CD4-positive, alpha-beta memory T cell (primary cell): ENCODE results near the gene NOTCH1. TPM values are rescaled to one million over a fixed set of nuclear protein-coding genes. Genes with fewer than 3 reads are reported as not detected.

Experiments used
- CTCF ChIA-PET: fragments of 350-600 bp; sonication (Branson Sonifier 250); formaldehyde crosslinking; loops from one replicate; lab custom pipeline; 2021; ENCODE audit warnings: inconsistent platforms; ENCODE audit not compliant: partially characterized antibody; lab: Charles Lee
- POLR2A ChIA-PET: fragments of 350-600 bp; sonication (Branson Sonifier 250); formaldehyde crosslinking; loops from one replicate; lab custom pipeline; 2021; ENCODE audit not compliant: partially characterized antibody; lab: Charles Lee
- DNase-seq, 5 donors: peaks; one replicate each; pipeline versions ENCODE4 v3.0.0 to v3.0.0-alpha.2; 2020 to 2022; ENCODE audit warnings: mixed read lengths in 1 of 5
- H3K27ac ChIP-seq: one replicate; pipeline ENCODE4 v1.7.0; 2013; ENCODE audit warnings: low read depth, low read length
- H3K27me3 ChIP-seq: 2 replicates; pipeline ENCODE4 v1.7.0; 2013; ENCODE audit warnings: mild to moderate bottlenecking, low read length, moderate library complexity; ENCODE audit not compliant: insufficient read depth
- H3K36me3 ChIP-seq: 2 replicates; pipeline ENCODE4 v1.7.0; 2013; ENCODE audit warnings: mild to moderate bottlenecking, low read length, moderate library complexity; ENCODE audit not compliant: insufficient read depth
- H3K4me1 ChIP-seq: 2 replicates; pipeline ENCODE4 v1.7.0; 2013; ENCODE audit warnings: mild to moderate bottlenecking, low read length, moderate library complexity; ENCODE audit not compliant: insufficient read depth
- H3K4me3 ChIP-seq, 2 donors: one replicate each; pipeline ENCODE4 v1.7.0; 2013; ENCODE audit warnings: low read length in 2 of 2, mild to moderate bottlenecking in 1 of 2
- H3K9me3 ChIP-seq, 2 donors: one replicate each; pipeline ENCODE4 v1.7.0; 2013; ENCODE audit warnings: low read length in 2 of 2, control low read depth in 1 of 2; ENCODE audit not compliant: control insufficient read depth in 1 of 2
- H3K27ac Mint-ChIP-seq, 7 donors: one replicate each; pipeline ENCODE4 v1.8.0; 2020 to 2021; ENCODE audit warnings: mixed read lengths in 7 of 7, mild to moderate bottlenecking in 6 of 7, inconsistent platforms in 3 of 7, moderate library complexity in 3 of 7
- H3K27me3 Mint-ChIP-seq, 2 donors: one replicate each; pipeline ENCODE4 v1.8.0; 2020 to 2021; ENCODE audit warnings: mixed read lengths in 2 of 2
- H3K36me3 Mint-ChIP-seq, 2 donors: one replicate each; pipeline ENCODE4 v1.8.0; 2020 to 2021; ENCODE audit warnings: mixed read lengths in 2 of 2, inconsistent platforms in 1 of 2, mild to moderate bottlenecking in 1 of 2
- H3K4me1 Mint-ChIP-seq, 4 donors: one replicate each; pipeline ENCODE4 v1.8.0; 2020 to 2021; ENCODE audit warnings: mixed read lengths in 4 of 4, mild to moderate bottlenecking in 1 of 4
- H3K4me3 Mint-ChIP-seq, 8 donors: one replicate each; pipeline ENCODE4 v1.8.0; 2020 to 2021; ENCODE audit warnings: mixed read lengths in 8 of 8, mild to moderate bottlenecking in 7 of 8, moderate library complexity in 6 of 8, inconsistent platforms in 3 of 8
- H3K9me3 Mint-ChIP-seq, 8 donors: one replicate each; pipeline ENCODE4 v1.8.0; 2020 to 2021; ENCODE audit warnings: mixed read lengths in 8 of 8, mild to moderate bottlenecking in 5 of 8, inconsistent platforms in 3 of 8, moderate library complexity in 1 of 8
- intact Hi-C: fragments of 100-400 bp; cut with micrococcal nuclease; formaldehyde crosslinking; loops from one replicate; pipeline ENCODE4 v1.15.1; 2023
- polyA plus RNA-seq, 2 donors: library from polyadenylated mRNA; unstranded; fragments of 300-500 nt; fragmentation: Illumina TruSeq; gene quantifications; one replicate each; pipeline ENCODE4 v1.2.3, GENCODE V29; 2021
- total RNA-seq, 2 experiments: library from RNA; stranded (reverse); gene quantifications; one replicate each; pipeline ENCODE4 v1.2.3, GENCODE V29; 2021

The NOTCH1 gene
- total and polyA plus RNA-seq, 4 experiments from 2014 or later, result 6.0 to 45.4 (median 43.0) TPM; not detected in 1

DNA sequence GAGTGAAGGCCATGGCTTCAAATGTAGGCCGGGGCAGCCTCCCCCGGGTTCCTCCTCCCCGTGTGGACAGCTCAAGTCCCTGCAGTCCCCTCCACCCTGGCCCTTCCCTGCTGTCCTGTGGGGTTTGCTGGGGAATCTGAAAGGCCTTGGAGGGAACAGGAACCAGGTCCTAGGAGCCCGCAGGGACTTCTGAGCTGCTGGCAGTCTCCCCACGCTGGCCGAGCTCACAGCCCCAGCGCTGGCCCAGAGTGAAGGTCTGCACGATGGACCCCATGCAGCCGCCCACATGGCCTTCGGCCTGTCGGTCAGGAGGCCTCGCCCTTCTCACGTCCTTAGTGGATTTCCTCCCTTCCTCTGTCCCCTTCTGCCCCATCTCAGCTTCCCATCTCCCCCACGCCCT, 25.7 kb upstream of the NOTCH1 start:
- CTCF ChIA-PET, result no interaction called here
- Mint-ChIP-seq H3K4me1 (peaks cover 0 to 1% (median under 1%) of the 10 kb centered on the region in 4 donors), H3K36me3 (no peaks in the 10 kb centered on the region), H3K27me3 (no peaks in the 10 kb centered on the region), H3K4me3 (no peak overlapping the region), H3K27ac (peak overlapping the region in 1 of 7 donors; percentile 86), H3K9me3 (peaks cover 0 to 3% (median 0%) of the 10 kb centered on the region in 8 donors)
- Histone ChIP-seq H3K36me3 (no peaks in the 10 kb centered on the region), H3K27ac (no peak overlapping the region), H3K4me3 (no peak overlapping the region), H3K4me1 (no peaks in the 10 kb centered on the region), H3K27me3 (no peaks in the 10 kb centered on the region), H3K9me3 (no peaks in the 10 kb centered on the region)
- no peak for DNase-seq
- POLR2A ChIA-PET, result no interaction called here
- intact Hi-C loops, result no loop called here

DNA sequence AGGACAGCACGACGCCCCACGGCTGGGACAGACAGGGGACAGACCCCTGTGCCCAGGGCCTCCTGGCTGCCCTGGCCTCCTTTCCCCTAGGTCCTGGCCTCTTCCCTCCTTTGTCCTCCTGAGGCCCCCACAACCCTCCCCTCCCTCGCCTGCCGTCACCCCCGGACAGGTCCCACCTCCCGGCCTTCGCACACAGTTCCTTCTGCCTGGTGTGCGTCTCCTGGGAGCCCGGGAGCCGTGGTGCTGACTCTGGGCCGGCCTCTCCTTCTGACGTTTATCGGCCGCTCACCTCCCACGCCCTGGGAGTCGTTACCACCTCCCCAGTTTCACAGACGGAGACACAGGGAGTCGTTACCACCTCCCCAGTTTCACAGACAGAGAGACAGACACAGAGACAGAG, 25.1 kb upstream of the NOTCH1 start:
- POLR2A ChIA-PET, result no interaction called here
- no peaks in the 10 kb centered on the region for H3K36me3 Mint-ChIP-seq
- no peaks in the 10 kb centered on the region for H3K27me3 Mint-ChIP-seq
- CTCF ChIA-PET, result no interaction called here
- no peak overlapping the region for H3K4me3 Mint-ChIP-seq
- no peak overlapping the region for H3K27ac ChIP-seq
- no peak overlapping the region for H3K4me3 ChIP-seq
- intact Hi-C loops, result no loop called here
- no peaks in the 10 kb centered on the region for H3K9me3 ChIP-seq
- DNase-seq, result no peak
- peaks cover 0 to 3% (median 0%) of the 10 kb centered on the region in 8 donors for H3K9me3 Mint-ChIP-seq
- peaks cover 0 to 1% (median under 1%) of the 10 kb centered on the region in 4 donors for H3K4me1 Mint-ChIP-seq
- no peaks in the 10 kb centered on the region for H3K27me3 ChIP-seq
- no peaks in the 10 kb centered on the region for H3K36me3 ChIP-seq
- H3K27ac Mint-ChIP-seq, result peak overlapping the region in 1 of 7 donors; percentile 30
- no peaks in the 10 kb centered on the region for H3K4me1 ChIP-seq

DNA sequence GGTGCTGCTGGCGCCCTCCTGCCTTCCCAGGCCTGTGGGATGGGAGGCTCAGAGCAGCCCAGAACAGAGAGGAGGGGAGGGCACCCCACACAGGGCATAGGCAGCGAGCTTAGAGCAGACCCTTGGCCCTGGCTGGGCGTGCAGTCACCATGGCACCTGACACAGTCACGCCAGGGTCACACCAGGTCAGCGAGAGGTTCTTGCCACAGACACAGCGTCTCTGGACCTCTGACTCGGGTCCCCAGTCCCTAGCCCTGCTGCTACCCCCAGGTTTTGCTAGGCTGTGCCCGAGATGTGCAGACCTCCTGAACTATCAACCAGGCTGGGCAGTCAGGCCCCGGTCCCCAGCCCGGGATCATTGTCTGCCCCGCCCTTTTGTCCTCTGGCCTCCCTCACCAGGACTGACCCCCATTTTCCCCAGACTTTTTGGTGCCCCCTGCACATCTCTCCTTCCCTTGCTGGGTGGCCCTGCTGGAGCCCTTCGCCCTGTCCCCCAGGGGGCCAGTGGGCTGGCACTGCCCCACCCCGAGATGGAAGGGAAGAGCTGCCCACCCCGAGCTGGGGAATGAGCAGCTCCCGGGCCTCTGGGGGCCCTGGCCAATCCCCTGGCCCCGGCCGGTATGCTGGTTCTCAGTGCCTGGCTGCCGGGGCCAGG, 24.5 kb upstream of the NOTCH1 start:
- Mint-ChIP-seq H3K36me3 (no peaks in the 10 kb centered on the region), H3K9me3 (peaks cover 0 to 3% (median 0%) of the 10 kb centered on the region in 8 donors), H3K4me1 (peaks cover 0 to 1% (median under 1%) of the 10 kb centered on the region in 4 donors), H3K4me3 (no peak overlapping the region), H3K27me3 (no peaks in the 10 kb centered on the region), H3K27ac (no peak overlapping the region)
- POLR2A ChIA-PET, result no interaction called here
- Histone ChIP-seq H3K36me3 (no peaks in the 10 kb centered on the region), H3K4me1 (no peaks in the 10 kb centered on the region), H3K4me3 (no peak overlapping the region), H3K9me3 (no peaks in the 10 kb centered on the region), H3K27ac (no peak overlapping the region), H3K27me3 (no peaks in the 10 kb centered on the region)
- CTCF ChIA-PET, result no interaction called here
- intact Hi-C loops, result no loop called here
- no peak for DNase-seq

DNA sequence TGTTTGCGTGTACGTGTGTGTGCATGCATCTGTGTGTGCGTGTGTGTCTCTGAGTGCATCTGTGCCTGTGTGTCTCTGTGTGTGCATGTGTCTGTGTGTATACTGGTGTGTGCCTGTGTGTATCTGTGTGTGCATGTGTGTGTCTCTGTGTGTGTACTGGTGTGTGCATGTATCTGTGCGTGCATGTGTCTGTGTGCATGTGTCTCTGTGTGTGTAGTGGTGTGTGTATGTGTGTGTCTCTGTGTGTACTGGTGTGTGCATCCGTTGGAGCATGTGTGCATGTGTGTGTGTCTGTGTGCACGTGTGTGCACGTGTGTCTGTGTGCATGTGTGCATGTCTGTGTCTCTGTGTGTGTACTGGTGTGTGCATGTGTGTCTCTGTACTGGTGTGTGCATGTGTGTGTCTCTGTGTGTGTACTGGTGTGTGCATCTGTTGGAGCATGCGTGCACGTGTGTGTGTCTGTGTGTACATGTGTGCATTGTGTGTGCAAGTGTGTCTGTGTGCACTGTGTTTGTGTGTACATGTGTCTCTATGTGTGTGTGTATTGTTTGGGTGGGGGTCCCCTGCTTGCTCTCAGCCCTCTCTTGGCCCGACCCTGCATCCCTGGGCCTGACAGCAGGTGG, 23.8 kb upstream of the NOTCH1 start:
- H3K36me3 Mint-ChIP-seq, result no peaks in the 10 kb centered on the region
- H3K4me1 ChIP-seq, result no peaks in the 10 kb centered on the region
- H3K36me3 ChIP-seq, result no peaks in the 10 kb centered on the region
- intact Hi-C loops, result no loop called here
- peaks cover 0 to 3% (median 0%) of the 10 kb centered on the region in 8 donors for H3K9me3 Mint-ChIP-seq
- peak overlapping the region in 2 of 7 donors; percentile 10 to 65 for H3K27ac Mint-ChIP-seq
- no peak overlapping the region for H3K4me3 ChIP-seq
- no peak for DNase-seq
- ChIA-PET POLR2A (no interaction called here), CTCF (no interaction called here)
- no peak overlapping the region for H3K27ac ChIP-seq
- no peaks in the 10 kb centered on the region for H3K27me3 Mint-ChIP-seq
- no peaks in the 10 kb centered on the region for H3K9me3 ChIP-seq
- H3K4me1 Mint-ChIP-seq, result peaks cover 0 to 1% (median under 1%) of the 10 kb centered on the region in 4 donors
- no peak overlapping the region for H3K4me3 Mint-ChIP-seq
- H3K27me3 ChIP-seq, result no peaks in the 10 kb centered on the region

DNA sequence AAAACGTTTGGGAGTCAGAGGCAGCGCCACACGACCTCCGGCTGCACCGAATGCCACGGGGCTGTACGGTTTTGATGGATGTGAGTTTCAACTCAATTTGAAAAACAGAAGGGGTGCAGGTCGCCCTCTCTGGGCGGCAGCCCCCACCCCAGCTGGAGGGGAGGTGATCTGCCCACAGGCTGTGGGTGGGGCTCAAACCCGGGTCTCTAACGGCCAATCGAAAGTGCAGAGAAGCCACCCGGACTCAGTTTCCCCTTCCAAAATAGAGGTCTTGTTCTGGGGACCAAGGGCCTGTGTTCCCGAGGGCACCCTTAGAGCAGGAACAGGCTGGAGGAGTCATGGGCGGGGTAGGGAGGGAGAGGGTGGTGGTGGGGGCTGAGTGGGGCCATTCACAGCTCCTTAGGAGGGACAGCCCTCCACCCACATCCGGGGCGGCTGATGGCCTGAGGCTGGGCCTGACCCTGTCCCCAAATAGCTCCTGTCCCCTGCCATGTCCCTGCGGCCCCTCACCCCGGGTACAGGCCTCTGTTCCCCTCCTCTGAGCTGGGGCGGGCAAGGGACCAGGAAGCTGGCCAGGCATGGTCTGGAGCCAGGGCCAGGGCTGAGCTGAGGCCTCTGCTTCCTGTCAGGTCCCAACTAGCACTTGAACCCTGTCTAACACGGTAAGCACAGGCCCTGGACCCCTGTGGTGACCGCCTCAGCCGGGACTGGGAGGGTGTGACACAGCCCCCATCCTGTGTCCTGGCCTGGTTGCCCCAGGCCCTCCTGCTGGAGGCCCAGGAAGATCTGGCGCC, 22.6 kb upstream of the NOTCH1 start:
- CTCF ChIA-PET, result no interaction called here

DNA sequence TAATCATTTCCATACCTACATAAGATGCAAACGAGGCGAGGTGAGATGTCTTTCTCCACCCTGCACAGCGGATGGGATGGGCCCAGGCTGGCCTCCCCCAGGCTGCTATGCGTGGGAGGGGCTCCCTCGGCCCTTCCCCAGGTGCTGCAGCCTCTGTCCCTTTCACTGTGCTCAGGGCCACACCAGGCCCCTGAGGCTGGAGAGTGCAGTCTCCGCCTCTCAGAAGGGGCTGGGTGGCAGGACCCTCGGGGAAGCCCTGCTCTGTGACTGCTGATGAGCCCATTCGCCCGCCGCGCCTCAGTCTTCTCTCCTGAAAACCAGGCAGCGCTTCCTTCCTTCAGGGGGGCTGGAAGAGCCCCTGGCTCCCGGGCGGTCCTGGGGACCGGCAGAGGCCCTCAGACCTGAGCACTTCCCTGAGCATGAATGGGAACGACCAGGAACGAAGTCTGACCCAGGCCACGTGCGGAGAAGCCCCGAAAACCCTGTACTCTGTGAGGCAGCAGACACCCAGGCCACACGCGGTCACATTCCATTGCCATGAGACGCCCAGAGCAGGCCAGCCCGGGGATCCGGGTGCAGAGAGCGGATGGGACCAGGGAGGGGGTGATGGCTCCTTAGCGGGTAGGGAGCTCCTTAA, 21.9 kb upstream of the NOTCH1 start:
- ChIA-PET POLR2A (no interaction called here), CTCF (no interaction called here)
- no peak overlapping the region for H3K4me3 ChIP-seq
- H3K9me3 ChIP-seq, result no peaks in the 10 kb centered on the region
- H3K36me3 Mint-ChIP-seq, result no peaks in the 10 kb centered on the region
- no peaks in the 10 kb centered on the region for H3K27me3 ChIP-seq
- no peak overlapping the region for H3K4me3 Mint-ChIP-seq
- H3K9me3 Mint-ChIP-seq, result peaks cover 0 to 3% (median 0%) of the 10 kb centered on the region in 8 donors
- no peak overlapping the region for H3K27ac ChIP-seq
- DNase-seq, result no peak
- intact Hi-C loops, result no loop called here
- no peaks in the 10 kb centered on the region for H3K27me3 Mint-ChIP-seq
- H3K4me1 Mint-ChIP-seq, result peaks cover 0 to 1% (median under 1%) of the 10 kb centered on the region in 4 donors
- no peaks in the 10 kb centered on the region for H3K36me3 ChIP-seq
- no peak overlapping the region for H3K27ac Mint-ChIP-seq
- no peaks in the 10 kb centered on the region for H3K4me1 ChIP-seq

More for the DNA sequence above, 22.6 kb upstream of the NOTCH1 start:
- H3K27ac Mint-ChIP-seq, result no peak overlapping the region
- intact Hi-C loops, result no loop called here
- no peak overlapping the region for H3K4me3 Mint-ChIP-seq
- no peaks in the 10 kb centered on the region for H3K36me3 Mint-ChIP-seq
- POLR2A ChIA-PET, result no interaction called here
- Histone ChIP-seq H3K4me3 (no peak overlapping the region), H3K36me3 (no peaks in the 10 kb centered on the region), H3K27me3 (no peaks in the 10 kb centered on the region), H3K9me3 (no peaks in the 10 kb centered on the region), H3K4me1 (no peaks in the 10 kb centered on the region), H3K27ac (no peak overlapping the region)
- no peak for DNase-seq
- peaks cover 0 to 3% (median 0%) of the 10 kb centered on the region in 8 donors for H3K9me3 Mint-ChIP-seq
- H3K4me1 Mint-ChIP-seq, result peaks cover 0 to 1% (median under 1%) of the 10 kb centered on the region in 4 donors
- H3K27me3 Mint-ChIP-seq, result no peaks in the 10 kb centered on the region

DNA sequence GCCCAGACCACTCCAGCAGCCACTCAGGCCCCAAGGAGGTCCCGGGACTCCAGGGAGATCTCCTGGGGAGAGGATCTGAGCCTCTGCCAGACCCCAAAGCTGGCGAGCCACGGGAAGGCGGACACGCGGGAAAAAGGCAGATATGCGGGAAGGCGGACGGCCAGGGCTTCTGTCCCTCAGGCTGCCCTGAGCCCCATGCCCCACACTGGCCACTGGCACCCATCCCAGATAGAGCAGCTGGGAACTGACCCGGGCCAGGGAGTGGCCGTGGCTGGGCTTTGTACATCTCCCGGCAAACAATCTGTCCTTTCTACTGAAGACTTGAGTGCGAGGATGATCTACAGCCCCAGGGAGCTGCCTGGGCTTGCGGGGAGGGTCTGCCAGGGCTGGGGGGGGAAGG, 21.1 kb upstream of the NOTCH1 start:
- Mint-ChIP-seq H3K27ac (no peak overlapping the region), H3K9me3 (peaks cover 0 to 3% (median 0%) of the 10 kb centered on the region in 8 donors), H3K27me3 (no peaks in the 10 kb centered on the region), H3K4me1 (peaks cover 0 to 1% (median under 1%) of the 10 kb centered on the region in 4 donors), H3K36me3 (no peaks in the 10 kb centered on the region), H3K4me3 (no peak overlapping the region)
- POLR2A ChIA-PET, result no interaction called here
- CTCF ChIA-PET, result no interaction called here
- intact Hi-C loops, result no loop called here
- no peak for DNase-seq
- H3K4me3 ChIP-seq, result no peak overlapping the region
- no peaks in the 10 kb centered on the region for H3K36me3 ChIP-seq
- H3K9me3 ChIP-seq, result no peaks in the 10 kb centered on the region
- no peak overlapping the region for H3K27ac ChIP-seq
- no peaks in the 10 kb centered on the region for H3K4me1 ChIP-seq
- no peaks in the 10 kb centered on the region for H3K27me3 ChIP-seq
